Ectodermal cell (in vitro differentiated cells): ENCODE data around the gene PCDHB13.
"Not testable (repeated sequence)": the region's sequence is repeated elsewhere in the genome, so short reads cannot be mapped to it uniquely, and the experiment has no call there.

Experiments used
- H3K27ac ChIP-seq: 2 replicates; pipeline ENCODE4 v1.7.0; 2013; ENCODE audit warnings: mild to moderate bottlenecking, low read depth, low read length; ENCODE audit not compliant: insufficient read depth, poor library complexity, severe bottlenecking
- H3K27me3 ChIP-seq: 2 replicates; pipeline ENCODE4 v1.7.0; 2013; ENCODE audit warnings: mild to moderate bottlenecking, low read length; ENCODE audit not compliant: insufficient read depth, control insufficient read depth, poor library complexity, severe bottlenecking
- H3K36me3 ChIP-seq: one replicate; pipeline ENCODE4 v1.7.0; 2013; ENCODE audit warnings: low read length; ENCODE audit not compliant: control insufficient read depth, insufficient read depth
- H3K4me1 ChIP-seq: one replicate; pipeline ENCODE4 v1.7.0; 2013; ENCODE audit warnings: low read length; ENCODE audit not compliant: control insufficient read depth, insufficient read depth
- H3K4me3 ChIP-seq: 2 replicates; pipeline ENCODE4 v1.7.0; 2013; ENCODE audit warnings: low read depth, low read length, control low read depth; ENCODE audit not compliant: insufficient read depth
- H3K9me3 ChIP-seq: 2 replicates; pipeline ENCODE4 v1.7.0; 2013; ENCODE audit warnings: mild to moderate bottlenecking, low read length, moderate library complexity; ENCODE audit not compliant: control insufficient read depth
- WGBS, 2 experiments: methylation state at CpG; one replicate each; pipeline ENCODE4 v1.1.7; 2013; ENCODE audit warnings: missing lambda C conversion rate in 2 of 2; 5-methylcytosine and 5-hydroxymethylcytosine counted together

The PCDHB13 gene

GRCh38 chr5:141234109-141234667 lies 20.5 kb downstream of the PCDHB13 start:
- 87 to 90% methylated on average over 14 to 15 of the region's 15 CpGs for WGBS, 2 experiments

GRCh38 chr5:141235922-141236321 lies 22.2 kb downstream of the PCDHB13 start:
- not testable (repeated sequence) for H3K27ac ChIP-seq, H3K27me3 ChIP-seq, H3K4me3 ChIP-seq, H3K4me1 ChIP-seq, H3K36me3 ChIP-seq, H3K9me3 ChIP-seq
- WGBS, 2 experiments: 93 to 97% methylated on average over 40 of the region's 40 CpGs

More at GRCh38 chr5:141234109-141234667, 20.5 kb downstream of the PCDHB13 start:
- no peaks in the 10 kb centered on the region for H3K27me3 ChIP-seq
- no peak overlapping the region for H3K27ac ChIP-seq
- H3K9me3 ChIP-seq: peaks cover 6% of the 10 kb centered on the region
- H3K4me1 ChIP-seq: no peaks in the 10 kb centered on the region
- no peaks in the 10 kb centered on the region for H3K36me3 ChIP-seq
- no peak overlapping the region for H3K4me3 ChIP-seq

GRCh38 chr5:141236516-141237313 lies 23.0 kb downstream of the PCDHB13 start:
- H3K27ac ChIP-seq: no peak overlapping the region
- H3K4me3 ChIP-seq: no peak overlapping the region
- peaks cover 6% of the 10 kb centered on the region for H3K9me3 ChIP-seq
- WGBS, 2 experiments: 95 to 96% methylated on average over 32 of the region's 32 CpGs
- H3K36me3 ChIP-seq: no peaks in the 10 kb centered on the region
- H3K27me3 ChIP-seq: no peaks in the 10 kb centered on the region
- H3K4me1 ChIP-seq: no peaks in the 10 kb centered on the region

GRCh38 chr5:141241496-141241895 lies 27.8 kb downstream of the PCDHB13 start:
- Histone ChIP-seq H3K36me3 (no peaks in the 10 kb centered on the region), H3K27me3 (no peaks in the 10 kb centered on the region), H3K4me3 (no peak overlapping the region), H3K9me3 (no peaks in the 10 kb centered on the region), H3K4me1 (no peaks in the 10 kb centered on the region), H3K27ac (no peak overlapping the region)
- 95% methylated on average over 43 of the region's 43 CpGs for WGBS, 2 experiments

- no peaks in the 10 kb centered on the region for H3K36me3 ChIP-seq
- no peak within 1 kb of the TSS for H3K27ac ChIP-seq
- H3K27me3 ChIP-seq: no peaks in the 10 kb centered on the region
- H3K4me3 ChIP-seq: no peak within 1 kb of the TSS
- peaks cover 5% of the 10 kb centered on the region for H3K9me3 ChIP-seq
- WGBS, 2 experiments: 80 to 86% methylated on average over 16 of the region's 16 CpGs
- no peaks in the 10 kb centered on the region for H3K4me1 ChIP-seq
These were observed 31.6 kb downstream of the PCDHB13 start, which contains the start of gene PCDHB15 for GRCh38 chr5:141245250-141245717. TSS of gene PCDHB15 (plus strand) at chr5:141245395. CDS start at chr5:141245579, 184 bp downstream.

- H3K36me3 ChIP-seq, H3K27ac ChIP-seq, H3K4me1 ChIP-seq, H3K4me3 ChIP-seq, H3K27me3 ChIP-seq, H3K9me3 ChIP-seq: not testable (repeated sequence)
- 91% methylated on average over 22 to 23 of the region's 42 CpGs for WGBS, 2 experiments
These were observed 33.3 kb downstream of the PCDHB13 start for GRCh38 chr5:141246971-141247370.

GRCh38 chr5:141247434-141247833 lies 33.7 kb downstream of the PCDHB13 start:
- not testable (repeated sequence) for H3K27ac ChIP-seq, H3K36me3 ChIP-seq, H3K9me3 ChIP-seq, H3K4me3 ChIP-seq, H3K27me3 ChIP-seq, H3K4me1 ChIP-seq
- WGBS, 2 experiments: 96 to 97% methylated on average over 34 of the region's 34 CpGs

- Histone ChIP-seq H3K4me1 (no peaks in the 10 kb centered on the region), H3K4me3 (no peak overlapping the region), H3K36me3 (no peaks in the 10 kb centered on the region), H3K27ac (no peak overlapping the region), H3K9me3 (peaks cover 22% of the 10 kb centered on the region), H3K27me3 (no peaks in the 10 kb centered on the region)
These were observed 36.9 kb downstream of the PCDHB13 start for GRCh38 chr5:141250576-141250975.

GRCh38 chr5:141258464-141258863 lies 44.7 kb downstream of the PCDHB13 start:
- peaks cover 23% of the 10 kb centered on the region for H3K9me3 ChIP-seq
- no peak overlapping the region for H3K4me3 ChIP-seq
- H3K4me1 ChIP-seq: no peaks in the 10 kb centered on the region
- H3K27ac ChIP-seq: no peak overlapping the region
- H3K36me3 ChIP-seq: no peaks in the 10 kb centered on the region
- no peaks in the 10 kb centered on the region for H3K27me3 ChIP-seq

- Histone ChIP-seq H3K36me3 (no peaks in the 10 kb centered on the region), H3K4me3 (no peak overlapping the region), H3K9me3 (peaks cover 18% of the 10 kb centered on the region), H3K27me3 (no peaks in the 10 kb centered on the region), H3K27ac (no peak overlapping the region), H3K4me1 (no peaks in the 10 kb centered on the region)
These were observed 45.2 kb downstream of the PCDHB13 start for GRCh38 chr5:141258948-141259347.
